Skin epidermis (tissue), 12 donors: ENCODE results near the gene PRDM13.
"Not testable (repeated sequence)": the region's sequence is repeated elsewhere in the genome, so short reads cannot be mapped to it uniquely, and the experiment has no call there.

Source experiments
- H3K27ac ChIP-seq, 21 experiments: fragments of 200-600 bp; sonication (generic) in 11 of 21; one replicate each; pipeline ENCODE4 v1.5.0; 2020; ENCODE audit warnings: mild to moderate bottlenecking in 3 of 21, inconsistent platforms in 2 of 21, moderate library complexity in 2 of 21
- H3K4me3 ChIP-seq, 7 experiments: fragments of 200-600 bp; sonication (generic) in 2 of 7; one replicate each; pipeline ENCODE4 v1.5.0; 2020; ENCODE audit warnings: inconsistent platforms in 2 of 7, mild to moderate bottlenecking in 2 of 7, moderate library complexity in 1 of 7

Gene PRDM13

DNA sequence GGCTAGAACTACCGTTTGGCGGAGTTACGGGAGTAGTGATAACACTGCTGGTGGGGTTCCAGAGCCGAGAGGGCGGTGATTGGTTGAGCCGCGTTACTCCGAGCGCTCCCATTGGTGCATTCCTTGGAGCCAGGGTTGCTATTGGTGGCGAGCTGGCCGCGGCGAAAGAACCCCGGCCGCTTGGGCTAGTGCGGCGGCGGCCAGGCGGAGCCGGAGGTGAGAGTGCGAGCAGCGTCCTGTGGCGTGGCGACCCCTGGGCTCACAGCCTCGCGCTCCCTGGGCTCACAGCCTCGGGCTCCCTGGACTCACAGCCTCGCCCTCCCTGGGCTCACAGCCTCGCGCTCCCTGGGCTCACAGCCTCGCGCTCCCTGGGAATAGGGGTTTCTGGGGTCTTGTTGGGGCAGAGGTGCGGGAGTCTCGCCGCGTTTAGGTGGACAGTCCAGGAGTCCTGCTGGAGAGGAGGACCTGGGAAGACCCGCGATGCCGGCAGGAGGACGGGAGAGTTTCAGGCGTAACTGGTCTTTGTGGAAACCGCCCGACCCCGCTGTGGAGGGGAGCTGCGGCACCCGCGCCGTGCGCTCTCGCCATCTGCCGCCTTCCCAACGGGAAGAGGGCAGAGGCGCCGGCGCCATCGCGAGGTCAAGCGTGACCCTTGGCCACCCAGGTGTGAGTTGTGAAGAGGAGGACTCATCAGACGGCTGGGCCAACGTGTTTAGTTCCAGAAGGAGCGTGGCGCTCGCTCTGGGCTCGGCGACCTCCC is 12.2 kb downstream of the PRDM13 start:
- no peak overlapping the region for H3K27ac ChIP-seq
- H3K4me3 ChIP-seq: no peak overlapping the region

DNA sequence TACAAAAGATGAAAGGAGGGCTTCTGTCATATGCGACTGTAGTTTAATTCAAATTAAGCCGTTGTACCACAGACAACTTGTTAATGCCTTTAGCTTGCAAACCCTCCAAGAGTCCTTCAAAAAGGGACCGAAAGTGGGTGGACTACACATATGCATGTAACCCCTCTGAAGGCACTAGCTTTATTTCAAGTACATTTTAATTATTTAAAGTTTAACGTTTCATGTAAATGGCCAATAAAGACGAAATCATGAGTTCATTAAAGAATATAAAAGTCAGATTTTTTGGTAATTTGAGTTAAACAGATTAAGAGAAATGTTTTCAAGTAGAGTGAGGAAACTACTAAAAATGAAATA is 12.8 kb downstream of the PRDM13 start:
- H3K27ac ChIP-seq: no peak overlapping the region

DNA sequence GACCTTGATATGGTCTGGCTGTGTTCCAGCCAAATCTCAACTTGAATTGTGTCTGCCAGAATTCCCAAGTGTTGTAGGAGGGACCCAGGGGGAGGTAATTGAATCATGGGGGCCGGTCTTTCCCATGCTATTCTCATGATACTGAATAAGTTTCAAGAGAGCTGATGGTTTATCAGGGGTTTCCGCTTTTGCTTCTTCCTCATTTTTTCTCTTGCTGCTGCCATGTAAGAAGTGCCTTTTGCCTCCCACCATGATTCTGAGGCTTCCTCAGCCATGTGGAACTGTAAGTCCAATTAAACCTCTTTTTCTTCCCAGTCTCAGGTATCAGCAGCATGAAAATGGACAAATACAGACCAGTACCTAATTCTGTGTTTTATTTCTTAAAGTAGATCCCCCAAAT is 15.4 kb downstream of the PRDM13 start:
- not testable (repeated sequence) for H3K27ac ChIP-seq

More for the DNA sequence above, 12.8 kb downstream of the PRDM13 start:
- no peak overlapping the region for H3K4me3 ChIP-seq

DNA sequence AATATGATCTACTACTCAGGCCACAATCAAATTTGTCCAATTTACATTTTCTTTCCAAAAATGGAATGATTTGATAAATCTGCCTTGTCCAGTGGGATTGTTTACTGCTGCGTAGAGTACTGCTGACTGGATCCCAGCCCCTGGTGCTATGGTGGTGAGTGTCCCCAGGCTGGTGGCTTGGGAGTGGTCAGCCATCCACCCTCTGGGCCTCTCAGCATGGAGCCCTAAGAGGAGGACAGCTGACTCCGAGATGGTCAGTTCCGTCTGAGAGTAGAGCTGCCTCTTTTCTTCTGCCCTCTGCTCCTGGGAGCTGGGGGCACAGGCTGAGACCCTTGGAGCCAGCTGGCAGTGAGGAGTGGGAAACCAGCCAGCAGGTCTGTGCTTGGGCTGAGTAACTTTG is 22.7 kb downstream of the PRDM13 start:
- no peak overlapping the region for H3K27ac ChIP-seq
- no peak overlapping the region for H3K4me3 ChIP-seq

More for the DNA sequence above, 15.4 kb downstream of the PRDM13 start:
- not testable (repeated sequence) for H3K4me3 ChIP-seq

DNA sequence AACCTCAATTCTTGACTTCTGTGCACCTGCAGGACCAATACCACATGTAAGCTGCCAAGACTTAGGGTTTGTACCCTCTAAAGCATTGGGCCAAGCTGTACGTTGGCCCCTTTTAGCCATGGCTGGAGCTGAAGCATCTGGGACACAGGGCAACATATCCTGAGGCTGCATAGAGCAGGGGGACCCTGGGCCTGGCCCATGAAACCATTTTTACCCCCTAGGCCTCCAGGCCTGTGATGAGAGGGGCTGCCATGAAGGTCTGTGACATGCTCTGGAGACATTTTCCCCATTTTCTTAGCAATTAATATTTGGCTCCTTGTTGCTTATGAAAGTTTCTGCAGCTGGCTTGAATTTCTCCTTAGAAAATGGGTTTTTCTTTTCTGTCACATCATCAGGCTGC is 31.0 kb downstream of the PRDM13 start:
- Histone ChIP-seq H3K27ac (no peak overlapping the region), H3K4me3 (no peak overlapping the region)

DNA sequence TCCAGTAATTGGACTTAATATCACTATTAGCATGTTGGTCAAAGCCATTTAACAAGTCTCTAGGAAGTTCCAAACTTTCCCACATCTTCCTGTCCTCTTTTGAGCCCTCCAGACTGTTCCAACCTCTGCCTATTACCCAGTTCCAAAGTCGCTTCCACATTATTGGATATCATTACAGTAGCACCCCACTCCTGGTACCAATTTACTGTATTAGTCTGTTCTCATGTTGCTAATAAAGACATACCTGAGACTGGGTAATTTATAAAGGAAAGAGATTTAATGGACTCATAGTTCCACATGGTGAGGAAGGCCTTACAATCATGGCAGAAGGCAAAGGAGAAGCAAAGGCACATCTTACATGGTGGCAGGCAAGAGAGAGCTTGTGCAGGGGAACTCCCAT is 31.7 kb downstream of the PRDM13 start:
- not testable (repeated sequence) for H3K4me3 ChIP-seq, H3K27ac ChIP-seq

DNA sequence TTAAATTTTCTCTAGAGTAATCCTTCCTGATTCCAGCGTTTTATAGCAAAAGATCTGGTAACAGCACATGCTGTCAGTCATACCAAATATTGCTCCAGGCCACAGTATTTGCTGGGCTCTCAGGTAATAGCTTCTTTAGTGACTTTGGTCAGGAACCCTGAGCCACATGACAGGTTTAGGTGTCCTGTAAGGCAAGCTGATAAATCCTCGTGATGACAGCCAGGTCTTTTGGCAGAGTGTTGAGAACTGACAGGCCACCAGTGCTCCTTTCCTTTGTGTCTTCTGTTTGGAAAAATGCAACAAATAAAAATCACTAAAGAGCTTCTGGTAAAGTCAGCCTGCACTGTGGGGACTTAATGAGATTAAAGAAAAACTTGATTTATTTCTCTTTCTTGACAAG is 34.6 kb downstream of the PRDM13 start:
- H3K27ac ChIP-seq: no peak overlapping the region
- H3K4me3 ChIP-seq: no peak overlapping the region

DNA sequence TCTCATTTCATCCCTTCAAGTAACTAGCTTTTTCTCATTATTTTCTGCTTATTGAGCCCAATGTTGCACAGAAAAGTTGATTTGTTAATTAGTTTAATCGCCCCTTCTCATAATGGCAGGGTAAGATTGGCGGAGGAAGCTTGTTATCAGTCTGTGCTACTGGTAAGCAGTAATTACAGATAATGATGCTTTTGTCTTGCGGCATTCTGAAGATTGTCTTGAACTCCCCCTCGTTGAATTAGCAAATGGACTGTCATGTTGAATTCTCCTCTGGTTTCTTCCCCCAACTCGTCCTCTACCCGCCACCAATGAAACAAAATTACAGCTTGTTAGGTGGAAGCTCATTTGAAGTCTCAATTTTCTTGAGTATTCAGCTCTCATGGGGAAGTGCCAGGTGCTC is 39.4 kb downstream of the PRDM13 start:
- H3K4me3 ChIP-seq: no peak overlapping the region
- H3K27ac ChIP-seq: no peak overlapping the region

DNA sequence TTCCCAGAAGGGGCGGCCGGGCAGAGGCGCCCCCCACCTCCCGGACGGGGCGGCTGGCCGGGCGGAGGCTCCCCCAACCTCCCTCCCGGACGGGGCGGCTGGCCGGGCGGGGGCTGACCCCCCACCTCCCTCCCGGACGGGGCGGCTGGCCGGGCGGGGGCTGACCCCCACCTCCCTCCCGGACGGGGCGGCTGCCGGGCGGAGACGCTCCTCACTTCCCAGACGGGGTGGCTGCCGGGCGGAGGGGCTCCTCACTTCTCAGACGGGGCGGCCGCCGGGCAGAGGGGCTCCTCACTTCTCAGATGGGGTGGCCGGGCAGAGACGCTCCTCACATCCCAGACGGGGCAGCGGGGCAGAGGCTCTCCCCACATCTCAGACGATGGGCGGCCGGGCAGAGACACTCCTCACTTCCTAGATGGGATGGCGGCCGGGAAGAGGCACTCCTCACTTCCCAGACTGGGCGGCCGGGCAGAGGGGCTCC is 43.5 kb downstream of the PRDM13 start:
- H3K4me3 ChIP-seq, H3K27ac ChIP-seq: not testable (repeated sequence)

DNA sequence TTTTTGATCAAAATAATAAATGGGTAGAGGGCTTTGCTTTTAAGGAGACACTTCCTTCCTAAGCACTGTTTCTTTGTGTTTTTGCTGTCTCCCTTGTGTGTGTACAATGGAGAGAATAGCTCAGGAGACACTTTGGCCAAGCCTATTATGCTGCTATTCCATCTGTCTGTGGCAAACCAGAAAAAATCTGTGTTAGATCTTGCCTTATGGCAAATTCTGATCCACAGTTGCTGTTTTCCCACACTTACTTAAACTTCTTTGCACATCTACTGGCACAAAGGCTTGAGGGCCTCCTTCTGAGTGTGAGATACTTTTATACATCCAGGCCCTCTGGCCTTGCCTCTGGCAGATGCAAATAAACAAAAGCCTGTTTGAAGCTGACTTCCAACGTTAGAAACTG is 53.6 kb downstream of the PRDM13 start:
- no peak overlapping the region for H3K27ac ChIP-seq
- no peak overlapping the region for H3K4me3 ChIP-seq

DNA sequence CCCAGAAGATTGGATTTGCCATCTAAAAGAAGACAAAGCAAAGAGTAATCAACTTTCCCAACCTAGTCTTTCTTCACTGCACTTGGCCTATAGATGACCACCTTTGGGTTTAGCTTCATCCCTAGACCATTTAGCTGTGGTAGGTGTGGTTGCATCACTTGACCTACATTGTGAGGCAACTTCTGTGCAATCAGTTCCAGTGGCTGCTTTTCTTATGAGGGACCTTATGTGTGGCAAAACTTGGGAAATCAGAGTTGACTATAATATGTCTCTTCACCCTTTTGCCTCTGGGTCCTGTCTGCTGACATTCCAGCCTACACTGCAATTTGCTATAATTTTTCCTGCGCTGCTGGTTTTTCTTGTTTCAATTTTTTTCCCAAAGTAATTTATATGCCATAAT is 55.2 kb downstream of the PRDM13 start:
- Histone ChIP-seq H3K27ac (no peak overlapping the region), H3K4me3 (no peak overlapping the region)

DNA sequence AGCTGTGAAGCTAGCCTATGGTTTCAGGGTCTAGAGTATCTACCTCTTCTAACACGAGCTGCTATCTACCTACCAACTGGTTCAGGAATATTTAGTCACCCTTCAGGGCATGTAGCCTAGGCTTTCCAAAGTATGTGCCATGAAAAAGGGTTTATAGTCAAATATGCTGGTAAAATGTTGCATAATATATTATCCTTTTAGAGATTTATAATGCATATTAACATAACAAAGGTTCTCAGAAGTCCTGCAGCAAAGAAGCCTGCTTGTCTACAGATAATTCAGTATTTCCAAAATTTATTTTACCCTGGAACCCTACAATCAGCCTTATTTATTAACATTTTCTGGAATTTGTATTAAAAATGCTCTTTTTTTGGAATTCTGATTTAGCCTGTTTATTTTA is 56.0 kb downstream of the PRDM13 start:
- Histone ChIP-seq H3K4me3 (no peak overlapping the region), H3K27ac (no peak overlapping the region)
